NB4 (cell line): ENCODE measurements around the gene VAV3.

Experiments
- CTCF ChIP-seq: IDR thresholded peaks from one replicate; pipeline ENCODE4 v1.5.1; 2012; ENCODE audit warnings: low read depth, low read length
- MAX ChIP-seq: IDR thresholded peaks from 2 replicates; pipeline ENCODE4 v1.6.1; 2011; ENCODE audit warnings: low read depth, low read length
- MYC ChIP-seq: IDR thresholded peaks from 2 replicates; pipeline ENCODE4 v1.6.1; 2011; ENCODE audit warnings: low read depth, low read length

GRCh38 chr1:107649023-107649422 is 316.0 kb downstream of the VAV3 start:
- no peak for TF ChIP-seq CTCF
- TF ChIP-seq MAX: no peak
- TF ChIP-seq MYC: no peak
